Karpas-422 (cell line): ENCODE data around the gene FER. TPM values are rescaled to one million over a fixed set of nuclear protein-coding genes. Genes with fewer than 3 reads are reported as not detected.
"Not testable (repeated sequence)": the region's sequence is repeated elsewhere in the genome, so short reads cannot be mapped to it uniquely, and the experiment has no call there.

Experiments used
- DNase-seq: peaks from one replicate; pipeline ENCODE4 v3.0.0-alpha.2; 2015
- H2AFZ ChIP-seq: fragments of 200-600 bp; sonication (generic); 2 replicates; pipeline ENCODE4 v1.6.1; 2014; ENCODE audit warnings: antibody characterized with exemption, low read length, mixed read lengths
- H3K27ac ChIP-seq: fragments of 200-600 bp; sonication (generic); 2 replicates; pipeline ENCODE4 v1.5.1; 2014; ENCODE audit warnings: mild to moderate bottlenecking, low read length, moderate library complexity
- H3K27me3 ChIP-seq: fragments of 200-600 bp; sonication (generic); 2 replicates; pipeline ENCODE4 v1.6.1; 2014; ENCODE audit warnings: low read length, mixed read lengths
- H3K36me3 ChIP-seq: fragments of 200-600 bp; sonication (generic); 2 replicates; pipeline ENCODE4 v1.6.1; 2014; ENCODE audit warnings: low read length, mixed read lengths; ENCODE audit not compliant: insufficient read depth
- H3K4me1 ChIP-seq: fragments of 200-600 bp; sonication (generic); 2 replicates; pipeline ENCODE4 v1.6.1; 2014; ENCODE audit warnings: mild to moderate bottlenecking, low read length, mixed read lengths
- H3K4me2 ChIP-seq: fragments of 200-600 bp; sonication (generic); 2 replicates; pipeline ENCODE4 v1.6.1; 2014; ENCODE audit warnings: low read length, low read depth, mild to moderate bottlenecking; ENCODE audit not compliant: poor library complexity, severe bottlenecking
- H3K4me3 ChIP-seq: fragments of 200-600 bp; sonication (generic); 2 replicates; pipeline ENCODE4 v1.5.1; 2014; ENCODE audit warnings: mild to moderate bottlenecking, antibody characterized with exemption, low read length, mixed read lengths
- H3K79me2 ChIP-seq: fragments of 200-600 bp; sonication (generic); 2 replicates; pipeline ENCODE4 v1.6.1; 2014; ENCODE audit warnings: mild to moderate bottlenecking, low read length, mixed read lengths
- H3K9ac ChIP-seq: fragments of 200-600 bp; sonication (generic); 2 replicates; pipeline ENCODE4 v1.6.0; 2014; ENCODE audit warnings: low read length
- H3K9me2 ChIP-seq: fragments of 200-600 bp; sonication (generic), shearing (Covaris generic); replicated peaks from 2 replicates; pipeline ENCODE4 v1.6.0; 2014; ENCODE audit warnings: mild to moderate bottlenecking, low read length, moderate library complexity; ENCODE audit not compliant: insufficient read depth
- H3K9me3 ChIP-seq: fragments of 300-700, 200-600 bp; sonication (generic); 2 replicates; pipeline ENCODE4 v1.6.1; 2014; ENCODE audit warnings: low read length, mixed read lengths
- H4K20me1 ChIP-seq: fragments of 200-600 bp; sonication (generic); 2 replicates; pipeline ENCODE4 v1.6.1; 2014; ENCODE audit warnings: mild to moderate bottlenecking, antibody characterized with exemption, low read length, low read depth; ENCODE audit not compliant: insufficient read depth
- total RNA-seq: library from RNA; depleted of rRNA; stranded (reverse); fragments of >200 nt; shearing (Covaris generic); gene quantifications from 2 replicates; pipeline ENCODE4 v1.2.3, GENCODE V29; 2014; ENCODE audit warnings: low replicate concordance

Gene FER
- total RNA-seq, 1 experiment from 2014 or later = 14.6 TPM

DNA sequence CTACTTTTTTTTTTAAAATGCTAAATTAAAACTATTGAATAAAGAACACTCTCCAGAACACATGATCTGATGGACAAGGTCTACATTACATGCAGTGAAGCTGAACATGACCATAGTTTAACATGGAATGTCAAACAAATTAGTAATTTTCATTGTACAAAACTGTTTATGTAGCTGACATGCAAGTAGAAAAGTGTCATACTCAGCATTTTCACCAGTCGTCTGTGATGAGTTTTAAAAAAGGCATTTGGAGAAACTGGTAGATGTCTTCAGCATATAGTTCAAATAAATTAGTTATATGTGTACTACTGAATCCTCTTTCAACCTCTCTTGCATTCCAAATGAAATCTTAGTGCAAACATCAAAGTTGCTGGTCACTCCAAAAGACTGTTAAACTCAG lies 301.9 kb downstream of the FER start:
- no peak for DNase-seq
- Histone ChIP-seq H2AFZ (no peak overlapping the region), H3K4me3 (no peak overlapping the region), H3K36me3 (no peaks in the 10 kb centered on the region), H3K27ac (no peak overlapping the region), H4K20me1 (no peaks in the 10 kb centered on the region), H3K79me2 (no peaks in the 10 kb centered on the region), H3K4me2 (no peak overlapping the region), H3K9ac (no peak overlapping the region), H3K9me2 (no peaks in the 10 kb centered on the region), H3K27me3 (no peaks in the 10 kb centered on the region), H3K9me3 (no peaks in the 10 kb centered on the region), H3K4me1 (no peaks in the 10 kb centered on the region)

DNA sequence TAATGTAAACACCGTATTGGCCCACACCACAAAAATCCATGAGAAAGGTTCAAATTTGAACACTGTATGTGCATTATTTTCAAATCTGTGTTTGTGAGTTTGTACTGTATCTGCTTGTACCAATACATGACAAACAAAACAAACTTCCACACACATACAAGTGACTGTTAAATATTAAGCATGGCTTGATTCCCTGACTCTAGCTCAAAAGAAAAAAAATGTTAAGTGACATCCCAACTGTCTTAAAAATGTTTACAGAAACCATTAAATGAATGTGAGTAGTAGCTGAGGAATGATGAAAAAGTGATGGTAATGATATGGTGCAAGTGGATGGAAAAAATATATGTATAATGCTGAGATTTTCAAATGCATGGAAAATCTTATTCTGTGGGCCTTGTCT lies 302.6 kb downstream of the FER start:
- not testable (repeated sequence) for H3K27me3 ChIP-seq, H2AFZ ChIP-seq, H3K79me2 ChIP-seq, H3K4me3 ChIP-seq, H3K27ac ChIP-seq, H3K4me1 ChIP-seq, H4K20me1 ChIP-seq, H3K9me2 ChIP-seq, H3K9ac ChIP-seq, H3K4me2 ChIP-seq, H3K9me3 ChIP-seq, DNase-seq, H3K36me3 ChIP-seq

DNA sequence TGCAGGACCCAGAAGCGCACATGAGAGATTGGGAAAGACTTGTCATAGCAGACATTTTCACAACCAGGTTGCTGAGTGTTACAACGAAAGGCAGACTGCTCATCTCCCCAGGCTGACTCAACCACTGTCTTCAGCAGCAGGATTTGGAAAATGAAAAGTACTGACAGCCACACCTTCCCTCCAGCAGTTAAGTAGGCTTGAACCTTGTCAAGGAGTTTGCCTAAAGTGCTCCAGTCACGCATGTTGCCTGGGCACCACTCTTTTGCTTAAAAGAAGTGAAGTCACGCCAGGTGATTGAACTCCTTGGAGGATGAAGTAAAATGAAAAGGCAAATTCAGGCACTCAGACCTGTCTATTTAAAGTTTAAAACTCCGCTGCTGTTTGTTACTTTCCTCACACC lies 304.5 kb downstream of the FER start:
- H3K4me3 ChIP-seq, H4K20me1 ChIP-seq, H3K9ac ChIP-seq, H3K79me2 ChIP-seq, H3K36me3 ChIP-seq, H3K4me1 ChIP-seq, H3K9me2 ChIP-seq, H3K27me3 ChIP-seq, DNase-seq, H2AFZ ChIP-seq, H3K27ac ChIP-seq, H3K4me2 ChIP-seq, H3K9me3 ChIP-seq: not testable (repeated sequence)

DNA sequence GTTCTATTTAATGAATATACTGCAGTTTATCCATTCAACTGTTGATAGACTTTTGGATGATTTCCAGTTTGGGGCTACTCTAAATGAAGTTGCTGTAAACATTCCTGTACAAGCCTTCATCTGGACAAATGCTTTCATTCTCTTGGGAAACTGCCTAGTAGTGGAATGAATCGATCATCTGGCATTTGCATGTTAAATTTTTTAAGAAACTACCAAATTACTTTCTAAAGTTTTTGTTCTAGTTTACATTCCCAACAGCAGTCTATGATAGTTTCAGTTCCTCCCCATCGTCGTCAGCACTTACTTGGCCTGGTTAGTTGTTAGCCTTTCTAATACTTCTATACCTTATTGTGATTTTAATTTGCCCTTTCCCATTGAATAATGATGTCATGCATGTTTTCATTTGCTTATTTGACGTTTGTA lies 306.3 kb downstream of the FER start:
- H3K4me2 ChIP-seq = no peak overlapping the region
- no peaks in the 10 kb centered on the region for H3K9me2 ChIP-seq
- H4K20me1 ChIP-seq = no peaks in the 10 kb centered on the region
- no peak overlapping the region for H3K4me3 ChIP-seq
- H3K9ac ChIP-seq = no peak overlapping the region
- H2AFZ ChIP-seq = no peak overlapping the region
- no peaks in the 10 kb centered on the region for H3K27me3 ChIP-seq
- no peaks in the 10 kb centered on the region for H3K79me2 ChIP-seq
- DNase-seq = no peak
- H3K27ac ChIP-seq = no peak overlapping the region
- no peaks in the 10 kb centered on the region for H3K36me3 ChIP-seq
- H3K4me1 ChIP-seq = no peaks in the 10 kb centered on the region
- H3K9me3 ChIP-seq = no peaks in the 10 kb centered on the region

DNA sequence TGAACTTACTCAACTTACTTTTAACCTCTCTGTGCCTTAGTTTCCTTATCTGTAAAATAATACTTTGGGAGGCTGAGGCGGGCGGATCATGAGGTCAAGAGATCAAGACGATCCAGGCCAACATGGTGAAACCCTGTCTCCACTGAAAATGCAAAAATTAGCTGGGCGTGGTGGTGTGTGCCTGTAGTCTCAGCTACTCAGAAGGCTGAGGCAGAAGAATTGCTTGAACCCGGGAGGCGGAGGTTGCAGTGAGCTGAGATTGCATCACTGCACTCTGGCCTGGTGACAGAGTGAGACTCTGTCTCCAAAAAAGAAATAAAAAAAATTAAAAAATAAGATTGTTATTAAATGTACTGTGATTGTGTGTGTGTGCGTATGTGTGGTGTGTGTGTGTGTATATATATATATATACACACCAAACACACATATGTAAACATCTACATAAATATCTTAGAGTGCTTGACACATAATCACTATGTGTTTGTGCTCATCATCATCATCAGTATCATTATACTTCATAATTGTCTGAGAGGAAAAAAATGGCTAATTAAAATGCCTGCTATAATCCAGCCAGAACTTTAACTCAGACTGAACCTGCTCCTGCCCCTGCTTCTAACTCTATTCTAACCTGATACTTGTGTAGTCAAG lies 312.8 kb downstream of the FER start:
- Histone ChIP-seq H3K27ac (no peak overlapping the region), H3K4me2 (no peak overlapping the region), H3K4me3 (no peak overlapping the region), H3K4me1 (no peaks in the 10 kb centered on the region), H3K36me3 (no peaks in the 10 kb centered on the region), H3K79me2 (no peaks in the 10 kb centered on the region), H3K9ac (no peak overlapping the region), H3K9me2 (no peaks in the 10 kb centered on the region), H3K9me3 (no peaks in the 10 kb centered on the region), H4K20me1 (no peaks in the 10 kb centered on the region), H2AFZ (no peak overlapping the region), H3K27me3 (no peaks in the 10 kb centered on the region)
- DNase-seq = no peak

DNA sequence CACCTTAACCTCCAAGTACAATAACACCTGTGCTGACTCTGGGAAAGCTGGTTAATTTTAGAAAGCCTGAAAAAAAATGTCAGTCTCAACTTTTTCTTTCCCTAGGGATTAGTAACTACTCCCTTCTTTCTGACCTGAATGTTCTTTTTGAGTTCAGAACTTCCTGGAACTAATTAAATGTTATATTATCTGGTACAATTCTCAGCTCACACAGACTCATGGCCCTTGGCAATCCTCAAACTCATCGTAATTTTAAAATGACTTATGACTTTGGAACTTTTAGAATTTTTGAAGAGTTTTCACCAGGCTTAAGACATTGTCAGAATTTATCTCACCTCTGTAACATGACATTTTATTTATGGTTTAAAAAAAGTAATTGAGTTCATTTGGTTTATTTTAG lies 315.0 kb downstream of the FER start:
- Histone ChIP-seq H3K4me3 (no peak overlapping the region), H4K20me1 (no peaks in the 10 kb centered on the region), H3K4me1 (no peaks in the 10 kb centered on the region), H2AFZ (no peak overlapping the region), H3K36me3 (no peaks in the 10 kb centered on the region), H3K9me2 (no peaks in the 10 kb centered on the region), H3K79me2 (no peaks in the 10 kb centered on the region), H3K9ac (no peak overlapping the region), H3K9me3 (no peaks in the 10 kb centered on the region), H3K4me2 (no peak overlapping the region), H3K27ac (no peak overlapping the region), H3K27me3 (no peaks in the 10 kb centered on the region)
- no peak for DNase-seq

DNA sequence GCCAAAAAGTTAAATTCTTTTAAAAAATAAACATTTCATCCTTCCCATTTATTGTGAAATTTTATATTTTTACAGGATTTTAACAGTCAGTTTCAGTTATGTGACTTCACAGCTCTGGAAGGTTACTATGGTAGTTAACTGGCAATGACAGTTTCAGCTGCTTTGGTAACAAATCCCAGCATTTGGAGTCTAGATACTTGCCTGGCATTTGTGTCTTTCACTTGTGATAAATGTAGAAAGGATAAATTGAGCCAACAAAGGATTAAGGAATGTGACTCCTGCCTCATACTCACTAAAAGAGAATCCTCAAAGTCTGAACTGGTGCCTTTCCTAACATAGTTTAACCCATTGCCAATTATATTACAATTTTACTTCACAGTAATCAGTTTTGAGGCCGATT lies 315.5 kb downstream of the FER start:
- H4K20me1 ChIP-seq = no peaks in the 10 kb centered on the region
- H3K4me2 ChIP-seq = no peak overlapping the region
- no peaks in the 10 kb centered on the region for H3K27me3 ChIP-seq
- no peaks in the 10 kb centered on the region for H3K4me1 ChIP-seq
- no peaks in the 10 kb centered on the region for H3K9me3 ChIP-seq
- H3K9ac ChIP-seq = no peak overlapping the region
- no peak overlapping the region for H2AFZ ChIP-seq
- DNase-seq = no peak
- H3K9me2 ChIP-seq = no peaks in the 10 kb centered on the region
- no peak overlapping the region for H3K4me3 ChIP-seq
- H3K79me2 ChIP-seq = no peaks in the 10 kb centered on the region
- no peak overlapping the region for H3K27ac ChIP-seq
- no peaks in the 10 kb centered on the region for H3K36me3 ChIP-seq

DNA sequence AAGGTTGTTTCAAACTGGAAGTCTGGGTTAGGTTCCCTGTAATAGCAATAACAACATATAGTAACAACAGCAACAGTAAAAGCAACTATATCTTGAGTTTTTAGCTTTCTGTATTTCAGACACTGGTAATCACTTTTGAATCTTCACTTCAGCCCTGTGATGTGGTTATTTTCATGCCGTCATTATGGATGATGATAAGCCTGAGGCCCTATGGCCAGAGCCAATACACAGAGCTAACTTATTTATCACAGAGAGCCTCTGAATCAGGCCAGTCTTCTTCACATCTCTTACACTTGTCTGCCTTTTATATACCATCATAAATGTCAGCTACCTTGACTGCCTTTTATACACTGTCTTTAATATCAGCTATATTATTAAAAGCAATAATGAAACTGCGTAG lies 329.0 kb downstream of the FER start:
- H3K4me2 ChIP-seq = no peak overlapping the region
- H3K9me2 ChIP-seq = no peaks in the 10 kb centered on the region
- no peak overlapping the region for H3K9ac ChIP-seq
- H4K20me1 ChIP-seq = no peaks in the 10 kb centered on the region
- DNase-seq = no peak
- no peaks in the 10 kb centered on the region for H3K27me3 ChIP-seq
- H3K79me2 ChIP-seq = no peaks in the 10 kb centered on the region
- no peaks in the 10 kb centered on the region for H3K36me3 ChIP-seq
- no peak overlapping the region for H2AFZ ChIP-seq
- H3K9me3 ChIP-seq = no peaks in the 10 kb centered on the region
- H3K4me1 ChIP-seq = no peaks in the 10 kb centered on the region
- no peak overlapping the region for H3K4me3 ChIP-seq
- H3K27ac ChIP-seq = no peak overlapping the region

DNA sequence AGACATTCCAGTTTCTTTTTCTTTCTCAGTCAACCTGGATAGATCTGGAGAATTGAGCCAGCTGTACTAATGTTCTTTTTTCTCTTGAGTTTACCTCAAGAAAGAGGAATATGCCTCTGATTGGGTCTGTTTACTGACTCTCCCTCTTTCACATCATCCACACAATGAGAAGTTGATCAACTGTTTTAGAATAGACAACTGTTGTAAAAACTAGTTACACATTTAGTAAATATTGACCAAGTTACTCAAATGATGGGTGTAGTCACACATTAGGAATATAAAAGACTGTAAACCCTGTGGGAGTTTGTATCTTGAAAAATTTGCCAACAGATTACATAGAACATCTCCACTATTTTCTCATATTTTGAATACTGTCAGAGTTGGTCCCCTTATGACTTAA lies 330.8 kb downstream of the FER start:
- Histone ChIP-seq H3K79me2 (no peaks in the 10 kb centered on the region), H3K4me3 (no peak overlapping the region), H2AFZ (no peak overlapping the region), H3K27me3 (no peaks in the 10 kb centered on the region), H3K4me1 (no peaks in the 10 kb centered on the region), H3K4me2 (no peak overlapping the region), H3K27ac (no peak overlapping the region), H3K9ac (no peak overlapping the region), H3K36me3 (no peaks in the 10 kb centered on the region), H3K9me3 (no peaks in the 10 kb centered on the region), H4K20me1 (no peaks in the 10 kb centered on the region), H3K9me2 (no peaks in the 10 kb centered on the region)
- no peak for DNase-seq
